H1 (cell line): ENCODE data around the gene SCO1. TPM values are rescaled to one million over a fixed set of nuclear protein-coding genes. Genes with fewer than 3 reads are reported as not detected.

ENCODE experiments used
- CBX8 ChIP-seq: fragments of 300-800, 300-1000 bp; sonication (generic); IDR thresholded peaks from 2 replicates; pipeline ENCODE4 v1.7.1; 2016; ENCODE audit warnings: low read depth, low read length, borderline replicate concordance
- EGR1 ChIP-seq: IDR thresholded peaks from 2 replicates; pipeline ENCODE4 v1.6.1; 2011; ENCODE audit warnings: low read depth, low read length, borderline replicate concordance
- POU5F1 ChIP-seq: IDR thresholded peaks from 2 replicates; pipeline ENCODE4 v1.6.1; 2011; ENCODE audit warnings: low read depth, mild to moderate bottlenecking, low read length, moderate library complexity
- RXRA ChIP-seq: IDR thresholded peaks from 2 replicates; pipeline ENCODE4 v1.6.1; 2011; ENCODE audit warnings: low read depth, mild to moderate bottlenecking, low read length, moderate library complexity; ENCODE audit not compliant: insufficient read depth
- SIRT6 ChIP-seq: IDR thresholded peaks from one replicate; pipeline ENCODE4 v1.7.1; 2012; ENCODE audit warnings: low read length, inconsistent platforms
- SP2 ChIP-seq: IDR thresholded peaks from 2 replicates; pipeline ENCODE4 v1.6.1; 2012; ENCODE audit warnings: mild to moderate bottlenecking, low read length, inconsistent platforms
- SRF ChIP-seq: IDR thresholded peaks from 2 replicates; pipeline ENCODE4 v1.6.1; 2011; ENCODE audit warnings: mild to moderate bottlenecking, low read depth, low read length, moderate library complexity
- TAF1 ChIP-seq: IDR thresholded peaks from 2 replicates; pipeline ENCODE4 v1.6.1; 2011; ENCODE audit warnings: mild to moderate bottlenecking, low read depth, low read length
- polyA plus RNA-seq, 7 experiments: library from polyadenylated mRNA; depleted of rRNA in 3 of 7; stranded (reverse) in 5 of 7; unstranded in 2 of 7; fragments of >200 nt in 5 of 7; fragments of 200-250 nt in 2 of 7; gene quantifications; 1 replicate in 5 of 7; 2 replicates in 1 of 7; 4 replicates in 1 of 7; pipeline versions ENCODE4 v1.2.1 to v1.2.3, GENCODE V29; 2011 to 2013; ENCODE audit warnings: missing spikeins in 2 of 7, mixed read lengths in 2 of 7
- total RNA-seq: library from RNA; stranded (reverse); fragmentation: NEBNext Ultra II Directional; extraction: Animal tissue kit (Norgen Biotek cat#: 25700); gene quantifications from 2 replicates; pipeline ENCODE4 v1.2.1, GENCODE V29; 2021
- TF ChIP-seq, protein P1 (sequence below): IDR thresholded peaks from 2 replicates; pipeline ENCODE4 v1.6.1; 2011; ENCODE audit warnings: low read depth, mild to moderate bottlenecking, low read length; ENCODE audit not compliant: insufficient read depth

SCO1 gene
- total and polyA plus RNA-seq, 2 of the 8 experiments (the other 6 are each of a cell fraction or from before 2014, with no cell fraction given) = 18.7 to 61.8 TPM

- no peak for TF ChIP-seq TAF1
- TF ChIP-seq SP2 = no peak
- no peak for TF ChIP-seq SIRT6
- no peak for TF ChIP-seq EGR1
- no peak for TF ChIP-seq RXRA
- TF ChIP-seq, protein P1, sequence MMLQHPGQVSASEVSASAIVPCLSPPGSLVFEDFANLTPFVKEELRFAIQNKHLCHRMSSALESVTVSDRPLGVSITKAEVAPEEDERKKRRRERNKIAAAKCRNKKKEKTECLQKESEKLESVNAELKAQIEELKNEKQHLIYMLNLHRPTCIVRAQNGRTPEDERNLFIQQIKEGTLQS = no peak
- no peak for TF ChIP-seq SRF
- TF ChIP-seq POU5F1 = no peak
- TF ChIP-seq CBX8 = no peak
Measured at GRCh38 chr17:10741416-10742135, 44.2 kb upstream of the SCO1 start (continued).
